DOHH2 (cell line): ENCODE measurements around the gene TBCD.

Source experiments
- H3F3A ChIP-seq: fragments of 200-600 bp; sonication (generic), shearing (Covaris generic); 2 replicates; pipeline ENCODE4 v1.6.0; 2016; ENCODE audit warnings: antibody characterized with exemption, mild to moderate bottlenecking; ENCODE audit not compliant: control insufficient read depth, insufficient read depth
- H3K27ac ChIP-seq: fragments of 200-600 bp; sonication (generic); 2 replicates; pipeline ENCODE4 v1.5.1; 2014; ENCODE audit warnings: low read depth, mild to moderate bottlenecking, low read length, moderate library complexity
- H3K27me3 ChIP-seq: fragments of 200-600 bp; sonication (generic); 2 replicates; pipeline ENCODE4 v1.6.1; 2014; ENCODE audit warnings: mild to moderate bottlenecking, low read length, mixed read lengths; ENCODE audit not compliant: control insufficient read depth
- H3K36me3 ChIP-seq: fragments of 200-600 bp; sonication (generic); 2 replicates; pipeline ENCODE4 v1.6.1; 2014; ENCODE audit warnings: mild to moderate bottlenecking, low read length, moderate library complexity, mixed read lengths; ENCODE audit not compliant: control insufficient read depth
- H3K4me1 ChIP-seq: fragments of 200-600 bp; sonication (generic); 2 replicates; pipeline ENCODE4 v1.6.1; 2014; ENCODE audit warnings: mild to moderate bottlenecking, low read length, mixed read lengths; ENCODE audit not compliant: control insufficient read depth
- H3K4me2 ChIP-seq: fragments of 200-600 bp; sonication (generic); 2 replicates; pipeline ENCODE4 v1.6.0; 2014; ENCODE audit warnings: mild to moderate bottlenecking, low read length, moderate library complexity
- H3K4me3 ChIP-seq: fragments of 200-600 bp; sonication (generic); 2 replicates; pipeline ENCODE4 v1.5.1; 2014; ENCODE audit warnings: mild to moderate bottlenecking, low read length, mixed read lengths
- H3K79me2 ChIP-seq: fragments of 200-600 bp; sonication (generic); 2 replicates; pipeline ENCODE4 v1.6.1; 2014; ENCODE audit warnings: mild to moderate bottlenecking, low read length, mixed read lengths; ENCODE audit not compliant: control insufficient read depth
- H3K9me2 ChIP-seq: fragments of 200-600 bp; sonication (generic); replicated peaks from 2 replicates; pipeline ENCODE4 v1.6.1; 2014; ENCODE audit warnings: mild to moderate bottlenecking, low read length, mixed read lengths; ENCODE audit not compliant: control insufficient read depth
- H3K9me3 ChIP-seq: fragments of 200-600 bp; sonication (generic); 2 replicates; pipeline ENCODE4 v1.6.1; 2014; ENCODE audit warnings: antibody characterized with exemption, low read length, mixed read lengths; ENCODE audit not compliant: control insufficient read depth, insufficient read depth
- H4K20me1 ChIP-seq: fragments of 200-600 bp; sonication (generic); 2 replicates; pipeline ENCODE4 v1.6.0; 2014; ENCODE audit warnings: low read depth, mild to moderate bottlenecking, antibody characterized with exemption, low read length, moderate library complexity; ENCODE audit not compliant: control insufficient read depth, insufficient read depth
- CTCF ChIP-seq: fragments of 200-600 bp; sonication (generic); IDR thresholded peaks from one replicate; pipeline ENCODE4 v1.5.1; 2014; ENCODE audit warnings: antibody characterized with exemption, mild to moderate bottlenecking, low read depth, low read length; ENCODE audit not compliant: poor library complexity, severe bottlenecking
- EZH2phosphoT487 ChIP-seq: fragments of 200-600 bp; sonication (generic); IDR thresholded peaks from 2 replicates; pipeline ENCODE4 v1.6.1; 2017; ENCODE audit warnings: borderline replicate concordance, mild to moderate bottlenecking, antibody characterized with exemption, low read length, moderate library complexity, mixed read lengths

Gene TBCD

DNA sequence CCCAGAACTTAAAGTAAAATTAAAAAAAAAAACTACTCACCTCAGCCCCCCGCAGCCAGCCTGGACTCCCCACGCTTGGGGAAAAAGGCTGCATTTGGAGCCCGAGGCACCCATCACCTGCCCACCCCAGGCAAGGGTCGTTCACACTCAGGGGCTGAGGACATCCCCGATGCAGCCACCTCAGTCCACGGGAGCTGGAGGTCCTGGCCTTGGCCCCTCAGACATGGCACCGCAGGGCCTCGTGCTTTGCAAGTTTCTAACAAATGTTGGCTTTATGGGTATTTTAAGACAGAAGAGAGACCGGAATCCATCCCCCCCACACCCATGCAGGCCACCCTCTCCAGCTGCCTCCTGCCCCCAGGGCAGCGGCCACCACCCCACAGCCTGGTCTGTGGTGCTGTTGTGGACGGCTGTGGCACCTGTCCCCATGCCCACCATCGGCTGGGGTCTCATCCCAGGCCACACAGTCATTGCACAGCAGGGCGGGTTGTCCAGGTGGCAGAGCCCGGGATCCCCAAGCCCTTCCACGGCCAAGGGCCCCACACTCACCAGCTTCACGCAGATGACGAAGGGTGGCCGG lies 204.4 kb downstream of the TBCD start:
- H3K79me2 ChIP-seq, result no peaks in the 10 kb centered on the region
- H3K4me2 ChIP-seq, result no peak overlapping the region
- H3K4me3 ChIP-seq, result no peak overlapping the region
- no peak overlapping the region for H3K27ac ChIP-seq
- TF ChIP-seq CTCF, result no peak
- TF ChIP-seq EZH2phosphoT487, result no peak
- no peaks in the 10 kb centered on the region for H3F3A ChIP-seq
- peaks cover 7% of the 10 kb centered on the region; the same call in 1 of the 2 replicates for H3K9me3 ChIP-seq
- no peaks in the 10 kb centered on the region for H4K20me1 ChIP-seq
- H3K27me3 ChIP-seq, result no peaks in the 10 kb centered on the region
- H3K4me1 ChIP-seq, result no peaks in the 10 kb centered on the region
- peaks cover 4% of the 10 kb centered on the region; the same call in 1 of the 2 replicates for H3K36me3 ChIP-seq
- H3K9me2 ChIP-seq, result no peaks in the 10 kb centered on the region

GRCh38 chr17:82956726-82957468 lies 205.0 kb downstream of the TBCD start:
- no peaks in the 10 kb centered on the region for H3K9me2 ChIP-seq
- TF ChIP-seq EZH2phosphoT487 (no peak), CTCF (no peak)
- no peaks in the 10 kb centered on the region for H3K79me2 ChIP-seq
- no peak overlapping the region for H3K4me2 ChIP-seq
- no peak overlapping the region for H3K4me3 ChIP-seq
- H3K27me3 ChIP-seq, result no peaks in the 10 kb centered on the region
- no peaks in the 10 kb centered on the region for H4K20me1 ChIP-seq
- no peak overlapping the region for H3K27ac ChIP-seq
- H3F3A ChIP-seq, result no peaks in the 10 kb centered on the region
- H3K36me3 ChIP-seq, result peaks cover 4% of the 10 kb centered on the region; the same call in 1 of the 2 replicates
- H3K4me1 ChIP-seq, result no peaks in the 10 kb centered on the region
- H3K9me3 ChIP-seq, result peaks cover 7% of the 10 kb centered on the region; the same call in 1 of the 2 replicates

DNA sequence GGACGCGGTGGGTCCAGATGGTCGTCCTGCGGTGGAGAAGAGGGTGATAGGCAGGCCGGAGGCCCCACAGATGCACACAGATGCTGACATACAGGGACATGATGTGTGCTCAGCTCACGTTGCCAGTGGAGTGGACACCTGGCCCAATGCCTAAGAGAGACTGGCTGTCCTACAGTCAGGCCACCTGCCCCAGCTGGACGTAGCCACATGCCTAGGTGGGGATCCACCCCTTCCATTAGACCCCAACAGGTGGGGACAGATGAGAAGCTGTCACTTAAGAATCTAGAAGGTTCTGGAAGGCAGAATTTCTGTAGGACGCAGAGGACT lies 205.6 kb downstream of the TBCD start:
- no peaks in the 10 kb centered on the region for H3K4me1 ChIP-seq
- H3K27me3 ChIP-seq, result no peaks in the 10 kb centered on the region
- peaks cover 7% of the 10 kb centered on the region; the same call in 1 of the 2 replicates for H3K9me3 ChIP-seq
- H3K36me3 ChIP-seq, result peaks cover 4% of the 10 kb centered on the region; the same call in 1 of the 2 replicates
- H3K27ac ChIP-seq, result no peak overlapping the region
- no peak overlapping the region for H3K4me3 ChIP-seq
- no peaks in the 10 kb centered on the region; the same call in 1 of the 2 replicates for H3F3A ChIP-seq
- no peaks in the 10 kb centered on the region for H3K9me2 ChIP-seq
- TF ChIP-seq CTCF, result no peak
- no peak for TF ChIP-seq EZH2phosphoT487
- H3K79me2 ChIP-seq, result no peaks in the 10 kb centered on the region
- H4K20me1 ChIP-seq, result no peaks in the 10 kb centered on the region
- no peak overlapping the region for H3K4me2 ChIP-seq
